ENCODE results near the gene PHTF2. TPM values are rescaled to one million over a fixed set of nuclear protein-coding genes. Genes with fewer than 3 reads are reported as not detected.
A peak's percentile ranks its signal among the peaks of the same experiment; 100 is the strongest.
"Not testable (repeated sequence)": the region's sequence is repeated elsewhere in the genome, so short reads cannot be mapped to it uniquely, and the experiment has no call there.

PHTF2 gene
- total RNA-seq, 1 donor from 2014 or later: 4.2 TPM

DNA sequence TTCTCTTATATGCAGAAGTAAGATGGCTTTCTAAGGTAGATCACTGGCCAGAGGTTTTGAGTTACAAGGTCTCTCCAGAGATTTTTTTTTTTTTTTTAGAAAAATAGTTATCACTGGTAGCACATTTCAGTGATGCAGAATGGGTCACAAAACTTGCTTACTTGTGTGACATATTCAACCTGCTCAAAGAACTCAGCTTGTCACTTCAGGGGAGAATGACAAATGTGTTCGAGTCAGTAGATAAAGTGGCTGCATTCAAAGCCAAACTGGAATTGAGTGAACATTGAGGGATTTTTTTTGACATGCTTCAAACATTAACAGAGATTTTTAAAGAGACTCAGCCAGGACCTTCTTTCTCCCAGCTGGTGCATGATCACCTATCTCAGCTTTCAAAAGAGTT, 33.4 kb downstream of the PHTF2 start:
- no peak overlapping the region for H3K4me3 ChIP-seq (ENCODE audit: low read depth, low read length)
- FAIRE-seq (no peak), DNase-seq (ENCODE audit: low read depth) (no peak)
- TF ChIP-seq, protein P1, sequence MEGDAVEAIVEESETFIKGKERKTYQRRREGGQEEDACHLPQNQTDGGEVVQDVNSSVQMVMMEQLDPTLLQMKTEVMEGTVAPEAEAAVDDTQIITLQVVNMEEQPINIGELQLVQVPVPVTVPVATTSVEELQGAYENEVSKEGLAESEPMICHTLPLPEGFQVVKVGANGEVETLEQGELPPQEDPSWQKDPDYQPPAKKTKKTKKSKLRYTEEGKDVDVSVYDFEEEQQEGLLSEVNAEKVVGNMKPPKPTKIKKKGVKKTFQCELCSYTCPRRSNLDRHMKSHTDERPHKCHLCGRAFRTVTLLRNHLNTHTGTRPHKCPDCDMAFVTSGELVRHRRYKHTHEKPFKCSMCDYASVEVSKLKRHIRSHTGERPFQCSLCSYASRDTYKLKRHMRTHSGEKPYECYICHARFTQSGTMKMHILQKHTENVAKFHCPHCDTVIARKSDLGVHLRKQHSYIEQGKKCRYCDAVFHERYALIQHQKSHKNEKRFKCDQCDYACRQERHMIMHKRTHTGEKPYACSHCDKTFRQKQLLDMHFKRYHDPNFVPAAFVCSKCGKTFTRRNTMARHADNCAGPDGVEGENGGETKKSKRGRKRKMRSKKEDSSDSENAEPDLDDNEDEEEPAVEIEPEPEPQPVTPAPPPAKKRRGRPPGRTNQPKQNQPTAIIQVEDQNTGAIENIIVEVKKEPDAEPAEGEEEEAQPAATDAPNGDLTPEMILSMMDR (IDR thresholded peaks at IDR 0.05; ENCODE audit: insufficient read depth, low read length, severe bottlenecking): no peak
- no peaks in the 10 kb centered on the region for H3K27me3 ChIP-seq (ENCODE audit: control insufficient read depth, insufficient read depth, low read length)
- H3K36me3 ChIP-seq (ENCODE audit: control insufficient read depth, insufficient read depth, low read length): no peaks in the 10 kb centered on the region

DNA sequence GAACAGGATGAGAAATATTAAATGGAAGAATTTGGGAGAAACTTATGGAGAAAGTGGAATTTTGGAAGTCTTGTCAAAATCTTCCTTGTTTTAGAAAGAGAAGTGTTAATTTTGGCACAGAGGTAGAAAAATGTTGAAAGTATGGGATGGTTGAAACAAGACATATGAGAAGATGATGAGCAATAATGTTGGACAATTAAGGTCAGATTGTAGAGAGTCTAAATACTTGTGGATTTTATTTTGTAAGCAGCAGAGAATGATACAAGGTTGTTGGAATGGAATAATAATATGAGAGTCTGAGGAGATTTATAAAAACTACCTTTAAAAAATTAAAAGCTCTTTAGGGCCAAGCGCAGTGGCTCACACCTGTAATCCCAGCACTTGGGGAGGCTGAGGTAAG, 34.6 kb downstream of the PHTF2 start:
- FAIRE-seq: no peak
- Histone ChIP-seq H3K27me3 (ENCODE audit: control insufficient read depth, insufficient read depth, low read length) (no peaks in the 10 kb centered on the region), H3K36me3 (ENCODE audit: control insufficient read depth, insufficient read depth, low read length) (no peaks in the 10 kb centered on the region), H3K4me3 (ENCODE audit: low read depth, low read length) (no peak overlapping the region)
- no peak for DNase-seq (ENCODE audit: low read depth)
- TF ChIP-seq, protein P1 (IDR thresholded peaks at IDR 0.05; ENCODE audit: insufficient read depth, low read length, severe bottlenecking): no peak

DNA sequence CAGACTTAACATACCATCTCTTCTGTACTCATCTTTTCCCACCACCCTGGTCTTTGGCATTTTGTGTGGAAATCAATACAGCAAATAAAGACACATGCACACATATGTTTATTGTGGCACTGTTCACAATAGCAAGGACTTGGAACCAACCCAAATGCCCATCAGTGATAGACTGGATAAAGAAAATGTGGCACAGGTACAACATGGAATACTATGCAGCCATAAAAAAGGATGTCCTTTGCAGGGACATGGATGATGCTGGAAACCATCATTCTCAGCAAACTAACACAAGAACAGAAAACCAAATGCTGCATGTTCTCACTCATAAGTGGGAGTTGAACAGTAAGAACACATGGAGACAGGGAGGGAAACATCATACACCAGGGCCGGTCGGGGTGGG, 37.9 kb downstream of the PHTF2 start:
- not testable (repeated sequence) for H3K4me3 ChIP-seq (ENCODE audit: low read depth, low read length); H3K27me3 ChIP-seq (ENCODE audit: control insufficient read depth, insufficient read depth, low read length); FAIRE-seq; H3K36me3 ChIP-seq (ENCODE audit: control insufficient read depth, insufficient read depth, low read length); DNase-seq (ENCODE audit: low read depth)

DNA sequence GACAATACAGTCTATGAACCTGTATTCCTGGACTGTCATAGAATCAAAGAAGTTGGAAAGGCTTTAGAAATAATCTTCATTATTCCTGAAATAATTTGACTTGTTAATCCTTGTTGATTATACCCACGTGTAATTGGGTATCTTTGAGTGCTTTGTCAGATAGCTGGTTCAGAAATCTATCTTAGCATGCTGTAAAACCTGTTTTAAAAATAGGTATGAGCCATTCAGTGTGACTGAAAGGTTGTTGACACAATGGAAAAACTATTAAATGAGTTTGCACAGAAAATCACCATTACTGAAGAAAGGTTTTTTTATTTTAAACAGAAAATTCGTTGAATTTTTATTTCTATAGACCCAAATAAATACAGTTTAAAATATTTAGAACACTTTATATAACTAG, 38.7 kb downstream of the PHTF2 start:
- TF ChIP-seq, protein P1 (IDR thresholded peaks at IDR 0.05; ENCODE audit: insufficient read depth, low read length, severe bottlenecking): no peak
- FAIRE-seq (no peak), DNase-seq (ENCODE audit: low read depth) (peak; percentile 67)
- Histone ChIP-seq H3K36me3 (ENCODE audit: control insufficient read depth, insufficient read depth, low read length) (no peaks in the 10 kb centered on the region), H3K27me3 (ENCODE audit: control insufficient read depth, insufficient read depth, low read length) (no peaks in the 10 kb centered on the region), H3K4me3 (ENCODE audit: low read depth, low read length) (no peak overlapping the region)

DNA sequence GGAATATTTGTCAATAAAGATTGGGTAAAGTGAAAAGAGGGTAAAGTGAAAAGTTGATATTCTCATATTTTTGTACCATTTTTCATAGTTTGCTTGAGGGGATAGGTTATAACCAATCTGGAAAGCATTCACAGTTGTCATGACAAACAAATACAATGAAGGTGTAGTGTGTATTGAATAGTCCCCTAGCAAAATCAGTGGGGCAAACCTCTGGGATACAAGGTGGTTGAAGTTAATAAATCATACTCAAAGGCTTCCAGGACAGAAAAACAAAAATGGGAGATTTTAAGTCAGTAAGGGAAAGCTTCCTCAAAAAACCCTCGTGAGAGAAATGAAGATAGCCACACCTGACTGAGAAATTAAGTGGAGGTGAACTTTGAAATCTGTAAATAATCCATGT, 39.4 kb downstream of the PHTF2 start:
- FAIRE-seq: no peak
- Histone ChIP-seq H3K27me3 (ENCODE audit: control insufficient read depth, insufficient read depth, low read length) (no peaks in the 10 kb centered on the region), H3K36me3 (ENCODE audit: control insufficient read depth, insufficient read depth, low read length) (no peaks in the 10 kb centered on the region), H3K4me3 (ENCODE audit: low read depth, low read length) (no peak overlapping the region)
- no peak for DNase-seq (ENCODE audit: low read depth)
- TF ChIP-seq, protein P1 (IDR thresholded peaks at IDR 0.05; ENCODE audit: insufficient read depth, low read length, severe bottlenecking): no peak

DNA sequence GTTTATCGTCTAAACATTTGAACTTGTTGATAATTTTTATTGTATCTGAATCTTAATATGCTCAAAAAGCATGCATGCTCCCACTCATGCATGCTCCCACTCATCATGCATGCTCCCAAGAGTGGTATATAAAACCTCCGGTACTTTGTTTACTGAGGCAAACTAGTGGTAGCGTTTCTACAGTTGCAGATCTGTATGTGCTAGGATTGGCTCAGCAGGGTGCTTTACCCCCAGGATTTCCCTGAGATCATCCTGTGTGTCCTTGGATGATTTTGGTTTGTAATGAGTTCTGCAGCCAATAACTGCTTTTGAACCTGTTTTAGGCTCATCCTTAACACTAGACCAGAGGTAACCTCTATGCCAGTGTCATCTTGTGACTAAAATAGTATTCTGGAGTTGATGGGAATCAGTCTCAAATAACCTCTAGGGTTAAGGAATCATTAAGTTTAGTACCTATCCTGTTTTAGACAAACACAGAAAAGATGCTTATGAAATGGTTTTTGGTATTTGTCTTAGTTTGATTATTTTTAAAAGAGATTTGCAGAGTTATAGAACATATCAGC, 40.4 kb downstream of the PHTF2 start:
- no peak overlapping the region for H3K4me3 ChIP-seq (ENCODE audit: low read depth, low read length)
- H3K27me3 ChIP-seq (ENCODE audit: control insufficient read depth, insufficient read depth, low read length): no peaks in the 10 kb centered on the region
- TF ChIP-seq, protein P1 (IDR thresholded peaks at IDR 0.05; ENCODE audit: insufficient read depth, low read length, severe bottlenecking): no peak
- DNase-seq (ENCODE audit: low read depth): no peak
- no peak for FAIRE-seq
- H3K36me3 ChIP-seq (ENCODE audit: control insufficient read depth, insufficient read depth, low read length): no peaks in the 10 kb centered on the region

All from bronchial epithelial cell (primary cell).